GM23248 (cell line): ENCODE data around the gene FAM168A.

Source experiments
- EZH2 ChIP-seq: fragments of 200-600 bp; sonication (generic); IDR thresholded peaks from 2 replicates; pipeline ENCODE4 v1.6.1; 2018; ENCODE audit warnings: antibody characterized with exemption, mild to moderate bottlenecking; ENCODE audit not compliant: insufficient read depth, poor library complexity, severe bottlenecking
- EZH2phosphoT487 ChIP-seq: fragments of 200-600 bp; sonication (generic); IDR thresholded peaks from 2 replicates; pipeline ENCODE4 v1.6.1; 2018; ENCODE audit warnings: antibody characterized with exemption, moderate library complexity, mild to moderate bottlenecking, low read depth; ENCODE audit not compliant: insufficient read depth

GRCh38 chr11:73380897-73381410 lies 217.0 kb downstream of the FAM168A start:
- TF ChIP-seq EZH2 (no peak), EZH2phosphoT487 (no peak)
